T-helper 1 cell treated with Interleukin-12 subunit alpha and Interleukin-12 subunit beta and Interleukin-4 antibody, amounts not matched to agents 30 μg/mL and 1 μg/mL, for 36 hours (primary cell): ENCODE measurements around the gene NSDHL.

Source experiments
- H3K27ac Mint-ChIP-seq: one replicate; pipeline ENCODE4 v1.8.0; 2021; ENCODE audit warnings: mild to moderate bottlenecking, mixed read lengths
- H3K27me3 Mint-ChIP-seq: one replicate; pipeline ENCODE4 v1.8.0; 2021; ENCODE audit warnings: low read depth, mixed read lengths
- H3K36me3 Mint-ChIP-seq: one replicate; pipeline ENCODE4 v1.8.0; 2021; ENCODE audit warnings: low read depth, mixed read lengths
- H3K4me1 Mint-ChIP-seq: one replicate; pipeline ENCODE4 v1.8.0; 2021; ENCODE audit warnings: low read depth, mixed read lengths
- H3K4me3 Mint-ChIP-seq: one replicate; pipeline ENCODE4 v1.8.0; 2021; ENCODE audit warnings: mild to moderate bottlenecking, moderate library complexity, mixed read lengths
- H3K9me3 Mint-ChIP-seq: one replicate; pipeline ENCODE4 v1.8.0; 2021; ENCODE audit warnings: mixed read lengths

Gene NSDHL

GRCh38 chrX:152895724-152896420 is 65.0 kb downstream of the NSDHL start:
- Mint-ChIP-seq H3K4me1 (no peaks in the 10 kb centered on the region), H3K27me3 (peaks cover 23% of the 10 kb centered on the region), H3K9me3 (no peaks in the 10 kb centered on the region), H3K27ac (no peak overlapping the region), H3K4me3 (no peak overlapping the region), H3K36me3 (no peaks in the 10 kb centered on the region)

- no peaks in the 10 kb centered on the region for H3K9me3 Mint-ChIP-seq
- H3K4me3 Mint-ChIP-seq = no peak overlapping the region
- H3K27ac Mint-ChIP-seq = no peak overlapping the region
- no peaks in the 10 kb centered on the region for H3K4me1 Mint-ChIP-seq
- H3K36me3 Mint-ChIP-seq = no peaks in the 10 kb centered on the region
- peaks cover 18% of the 10 kb centered on the region for H3K27me3 Mint-ChIP-seq
These were observed 65.6 kb downstream of the NSDHL start for GRCh38 chrX:152896450-152896849.

DNA sequence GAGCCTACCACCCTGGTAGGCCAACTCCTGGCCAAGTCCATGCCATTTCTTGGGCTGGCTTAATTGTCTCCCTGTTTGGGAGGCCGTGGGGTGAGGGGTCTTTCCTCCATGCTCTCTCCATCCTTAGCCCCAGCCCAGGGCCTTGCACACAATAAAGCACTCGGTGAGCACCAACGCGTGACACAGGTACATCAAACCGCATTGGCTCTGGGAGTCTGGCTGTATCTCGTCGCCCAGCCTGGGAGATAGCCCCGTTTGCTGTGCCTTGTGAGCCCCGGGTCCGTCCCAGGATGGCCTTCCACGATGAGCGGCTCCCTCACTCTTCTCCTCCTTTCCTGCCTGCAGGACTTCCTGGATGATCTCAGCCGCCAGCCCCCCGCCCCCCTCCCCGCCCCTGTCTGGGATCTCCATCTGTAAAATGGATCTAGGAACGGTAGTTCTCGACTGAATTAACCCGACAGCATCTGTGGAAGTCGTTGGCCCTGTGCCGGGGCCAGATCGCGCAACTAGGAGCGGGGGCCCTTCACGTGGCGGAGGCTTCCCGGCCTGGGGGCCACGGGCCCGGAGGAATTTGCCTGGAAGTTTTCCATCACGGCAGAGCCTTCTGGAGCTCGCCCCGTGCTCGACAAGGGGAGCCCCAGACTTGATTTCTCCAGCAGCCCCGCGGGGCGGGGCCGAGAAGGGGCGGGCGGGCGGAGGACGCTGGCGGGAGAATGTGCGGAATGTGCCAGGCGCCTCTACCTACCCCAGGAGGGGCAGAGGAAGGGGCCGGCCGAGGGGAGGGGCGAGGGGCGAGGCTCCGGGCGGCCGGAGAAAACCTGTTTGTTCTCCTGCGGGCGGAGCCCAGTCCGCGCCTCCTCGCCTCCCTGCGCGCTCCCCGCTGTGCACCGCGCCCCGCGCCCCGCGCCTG is 66.6 kb downstream of the NSDHL start, which contains the start of gene ZNF185:
ZNF185 (plus strand) TSS at position 846 of the 910 bp plus-strand sequence. CDS start 16,423 bp downstream, outside the sequence.
- H3K4me1 Mint-ChIP-seq = no peaks in the 10 kb centered on the region
- H3K4me3 Mint-ChIP-seq = no peak within 1 kb of the TSS
- no peaks in the 10 kb centered on the region for H3K9me3 Mint-ChIP-seq
- H3K27ac Mint-ChIP-seq = no peak within 1 kb of the TSS
- peaks cover 18% of the 10 kb centered on the region for H3K27me3 Mint-ChIP-seq
- no peaks in the 10 kb centered on the region for H3K36me3 Mint-ChIP-seq

- H3K4me3 Mint-ChIP-seq = no peak overlapping the region
- no peak overlapping the region for H3K27ac Mint-ChIP-seq
- no peaks in the 10 kb centered on the region for H3K36me3 Mint-ChIP-seq
- no peaks in the 10 kb centered on the region for H3K9me3 Mint-ChIP-seq
- H3K27me3 Mint-ChIP-seq = peaks cover 18% of the 10 kb centered on the region
- no peaks in the 10 kb centered on the region for H3K4me1 Mint-ChIP-seq
These were observed 67.6 kb downstream of the NSDHL start for GRCh38 chrX:152898442-152898841.

- Mint-ChIP-seq H3K36me3 (no peaks in the 10 kb centered on the region), H3K9me3 (no peaks in the 10 kb centered on the region), H3K27me3 (peaks cover 18% of the 10 kb centered on the region), H3K4me3 (no peak overlapping the region), H3K27ac (no peak overlapping the region), H3K4me1 (no peaks in the 10 kb centered on the region)
These were observed 68.4 kb downstream of the NSDHL start for GRCh38 chrX:152899111-152899873.

DNA sequence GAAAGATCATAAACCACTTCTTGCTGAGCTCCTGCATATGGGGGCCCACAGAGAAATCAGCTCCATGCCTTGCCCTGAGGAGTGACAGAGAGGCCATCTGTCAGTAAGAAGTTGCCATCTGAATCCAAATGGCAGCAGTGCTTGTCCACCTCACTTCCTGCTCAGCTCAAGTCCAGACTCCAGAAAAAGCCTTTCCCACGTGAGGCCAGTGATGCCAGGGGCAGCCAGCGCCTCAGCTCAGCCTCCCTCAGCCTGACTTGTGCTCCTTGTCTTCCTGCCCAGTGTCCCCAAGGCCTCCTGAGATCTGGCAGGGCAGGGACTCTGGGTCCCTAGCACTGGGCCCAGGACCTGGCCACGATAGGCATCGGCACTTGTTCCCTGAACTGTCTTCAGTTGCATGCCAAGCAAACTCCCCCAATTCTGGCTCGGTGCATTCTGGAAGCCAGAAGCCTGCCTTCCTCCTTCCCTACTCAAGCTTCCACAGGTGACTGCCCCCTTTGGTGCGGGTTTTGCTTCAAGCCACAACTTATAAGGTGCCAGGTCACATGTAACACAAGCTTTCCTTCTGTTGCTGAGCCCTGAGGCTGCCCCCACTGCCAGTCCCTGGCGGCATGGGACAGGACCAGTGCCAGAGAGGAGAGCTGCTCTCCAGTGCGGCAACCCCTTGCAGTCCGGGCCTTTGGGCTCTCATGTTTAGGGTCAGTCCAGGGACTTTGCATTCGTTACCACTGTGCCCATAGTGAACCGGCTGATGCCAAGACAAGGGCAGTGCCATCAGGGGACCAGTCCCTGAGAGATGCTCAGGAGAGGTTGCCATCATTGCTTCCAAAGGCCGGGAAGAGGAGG is 69.2 kb downstream of the NSDHL start:
- H3K36me3 Mint-ChIP-seq = no peaks in the 10 kb centered on the region
- H3K27ac Mint-ChIP-seq = no peak overlapping the region
- H3K9me3 Mint-ChIP-seq = no peaks in the 10 kb centered on the region
- no peak overlapping the region for H3K4me3 Mint-ChIP-seq
- H3K27me3 Mint-ChIP-seq = peaks cover 18% of the 10 kb centered on the region
- H3K4me1 Mint-ChIP-seq = no peaks in the 10 kb centered on the region

- H3K27me3 Mint-ChIP-seq = peaks cover 13% of the 10 kb centered on the region
- no peaks in the 10 kb centered on the region for H3K4me1 Mint-ChIP-seq
- H3K27ac Mint-ChIP-seq = no peak overlapping the region
- H3K36me3 Mint-ChIP-seq = no peaks in the 10 kb centered on the region
- no peaks in the 10 kb centered on the region for H3K9me3 Mint-ChIP-seq
- no peak overlapping the region for H3K4me3 Mint-ChIP-seq
These were observed 70.1 kb downstream of the NSDHL start for GRCh38 chrX:152900937-152901445.

DNA sequence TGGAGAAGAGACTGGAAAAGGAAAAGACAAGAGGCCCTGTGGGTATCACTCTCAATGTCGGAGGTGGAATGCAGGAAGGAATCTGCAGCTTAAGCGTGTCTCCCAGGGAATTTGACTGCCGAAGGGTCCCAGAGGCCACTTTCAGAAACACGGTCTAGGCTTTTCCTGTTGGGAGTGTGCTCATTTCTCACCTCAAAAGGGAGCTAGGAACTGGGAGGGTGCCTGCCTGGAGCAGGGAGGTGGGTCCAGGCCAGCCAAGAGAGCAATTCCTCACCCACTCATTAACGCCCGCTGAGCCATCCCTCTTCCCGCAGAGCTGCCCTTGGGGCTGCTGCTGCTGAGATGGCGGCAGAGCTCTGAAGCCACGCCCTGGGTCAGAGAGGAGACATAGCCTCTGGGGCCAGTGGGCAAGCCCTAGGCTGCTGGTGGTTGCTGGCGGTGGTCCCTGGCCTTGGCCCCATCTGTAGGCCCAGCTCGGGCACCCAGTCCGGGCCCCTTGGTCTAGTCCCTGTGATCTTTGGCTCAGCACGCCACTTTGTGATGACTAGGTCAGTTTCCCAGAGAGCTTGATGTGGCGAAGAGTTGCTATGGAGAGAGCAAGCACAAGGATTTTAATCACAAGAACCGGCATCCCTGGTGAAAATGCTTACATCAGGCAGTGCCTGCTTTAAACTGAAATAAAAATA is 71.1 kb downstream of the NSDHL start:
- Mint-ChIP-seq H3K27ac (no peak overlapping the region), H3K4me1 (no peaks in the 10 kb centered on the region), H3K4me3 (no peak overlapping the region), H3K36me3 (no peaks in the 10 kb centered on the region), H3K27me3 (peaks cover 4% of the 10 kb centered on the region), H3K9me3 (no peaks in the 10 kb centered on the region)

DNA sequence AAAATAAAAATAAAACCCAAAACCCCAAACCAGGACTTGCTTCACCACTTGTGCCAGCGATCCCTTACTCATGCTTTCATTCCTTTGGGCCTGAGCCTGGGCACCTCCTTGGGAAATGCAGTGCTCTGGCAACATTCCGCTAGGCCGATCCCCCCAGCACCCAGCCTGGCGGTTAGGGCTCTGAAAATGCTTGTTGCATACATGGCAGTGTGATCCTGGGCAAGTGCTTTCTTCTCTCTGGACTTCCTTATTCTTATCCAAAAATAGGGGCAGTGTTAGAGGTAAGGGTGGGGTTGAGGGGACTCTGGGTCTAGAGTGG is 71.6 kb downstream of the NSDHL start:
- H3K27ac Mint-ChIP-seq = no peak overlapping the region
- H3K4me1 Mint-ChIP-seq = no peaks in the 10 kb centered on the region
- no peaks in the 10 kb centered on the region for H3K9me3 Mint-ChIP-seq
- H3K4me3 Mint-ChIP-seq = no peak overlapping the region
- no peaks in the 10 kb centered on the region for H3K36me3 Mint-ChIP-seq
- H3K27me3 Mint-ChIP-seq = no peaks in the 10 kb centered on the region

DNA sequence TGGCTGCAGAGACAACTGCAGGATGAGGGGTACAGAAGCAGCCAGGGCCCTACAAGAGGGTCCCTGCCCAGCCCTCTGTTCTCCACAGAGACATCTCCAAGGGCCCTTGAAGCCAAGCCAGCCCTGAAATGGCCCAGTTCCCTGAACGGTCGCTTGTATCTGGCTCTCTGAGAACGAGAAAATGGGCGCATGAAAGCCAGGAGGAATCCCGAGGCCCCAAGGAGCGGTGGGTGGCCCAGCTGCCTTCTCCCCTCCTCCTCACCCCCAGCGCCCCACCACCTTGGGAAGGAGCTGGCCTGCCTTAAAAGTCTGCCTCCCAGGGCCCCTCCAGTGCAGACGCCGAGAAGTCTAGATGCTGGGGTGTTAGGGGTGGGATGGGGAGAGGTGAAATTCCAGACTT is 72.7 kb downstream of the NSDHL start:
- Mint-ChIP-seq H3K36me3 (no peaks in the 10 kb centered on the region), H3K27me3 (no peaks in the 10 kb centered on the region), H3K27ac (no peak overlapping the region), H3K4me3 (no peak overlapping the region), H3K4me1 (no peaks in the 10 kb centered on the region), H3K9me3 (no peaks in the 10 kb centered on the region)

- no peaks in the 10 kb centered on the region for H3K4me1 Mint-ChIP-seq
- no peak overlapping the region for H3K27ac Mint-ChIP-seq
- H3K9me3 Mint-ChIP-seq = no peaks in the 10 kb centered on the region
- H3K4me3 Mint-ChIP-seq = no peak overlapping the region
- no peaks in the 10 kb centered on the region for H3K27me3 Mint-ChIP-seq
- H3K36me3 Mint-ChIP-seq = no peaks in the 10 kb centered on the region
These were observed 73.6 kb downstream of the NSDHL start for GRCh38 chrX:152904151-152905080.

DNA sequence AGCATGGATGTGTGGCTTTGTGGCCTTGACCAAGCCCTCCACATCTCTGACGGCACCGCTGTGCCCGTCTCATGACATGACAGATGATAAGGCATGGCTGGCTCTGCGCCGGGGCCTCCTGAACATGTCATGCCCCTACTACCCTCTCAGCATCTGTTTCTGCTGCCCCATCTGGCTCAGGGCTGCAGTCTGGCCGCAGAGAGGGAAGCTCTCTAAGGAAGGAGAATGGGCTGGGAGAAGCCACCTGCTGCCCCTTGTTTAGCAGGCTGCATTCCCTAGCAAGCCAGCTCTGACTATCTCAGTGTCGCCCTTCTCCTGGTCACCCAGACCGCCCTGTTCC is 74.2 kb downstream of the NSDHL start:
- H3K36me3 Mint-ChIP-seq = no peaks in the 10 kb centered on the region
- H3K9me3 Mint-ChIP-seq = no peaks in the 10 kb centered on the region
- no peak overlapping the region for H3K4me3 Mint-ChIP-seq
- H3K27ac Mint-ChIP-seq = no peak overlapping the region
- H3K4me1 Mint-ChIP-seq = no peaks in the 10 kb centered on the region
- no peaks in the 10 kb centered on the region for H3K27me3 Mint-ChIP-seq
